NB4 (cell line): ENCODE data around the gene CD151.

Source experiments
- DNase-seq: peaks from one replicate; pipeline ENCODE4 v3.0.0; 2010; ENCODE audit warnings: low read depth
- H3K4me3 ChIP-seq: one replicate; pipeline ENCODE4 v1.5.1; 2011; ENCODE audit warnings: mild to moderate bottlenecking, low read depth, low read length, moderate library complexity
- CTCF ChIP-seq: IDR thresholded peaks from one replicate; pipeline ENCODE4 v1.5.1; 2012; ENCODE audit warnings: low read depth, low read length
- MAX ChIP-seq: IDR thresholded peaks from 2 replicates; pipeline ENCODE4 v1.6.1; 2011; ENCODE audit warnings: low read depth, low read length
- MYC ChIP-seq: IDR thresholded peaks from 2 replicates; pipeline ENCODE4 v1.6.1; 2011; ENCODE audit warnings: low read depth, low read length
- POLR2A ChIP-seq: IDR thresholded peaks from 2 replicates; pipeline ENCODE4 v1.6.1; 2011; ENCODE audit warnings: mild to moderate bottlenecking; ENCODE audit not compliant: insufficient read length; ENCODE audit errors: extremely low read depth

CD151 gene

GRCh38 chr11:827146-827896, 5.4 kb upstream of the CD151 start:
- TF ChIP-seq MAX (peak; percentile 73), CTCF (no peak), POLR2A (peak; percentile 30), MYC (peak; percentile 79)
- DNase-seq: peak; percentile 85
- H3K4me3 ChIP-seq: peak overlapping the region; percentile 63

GRCh38 chr11:827897-828192, 4.9 kb upstream of the CD151 start, which contains the start of gene CRACR2B:
TSS of gene CRACR2B (plus strand) at chr11:827919. CDS start at chr11:828608, 689 bp downstream.
- peak within 1 kb of the TSS; percentile 63 for H3K4me3 ChIP-seq
- no peak for TF ChIP-seq MAX
- TF ChIP-seq CTCF: no peak
- TF ChIP-seq POLR2A: no peak
- TF ChIP-seq MYC: no peak

GRCh38 chr11:828506-829175, 4.1 kb upstream of the CD151 start:
- H3K4me3 ChIP-seq: no peak overlapping the region
- DNase-seq: no peak
- TF ChIP-seq MAX: no peak
- no peak for TF ChIP-seq MYC
- TF ChIP-seq CTCF: no peak

More at GRCh38 chr11:827897-828192, 4.9 kb upstream of the CD151 start, which contains the start of gene CRACR2B:
- peak; percentile 79 for DNase-seq

- no peak for DNase-seq
- no peak for TF ChIP-seq POLR2A
- TF ChIP-seq MYC: no peak
- no peak for TF ChIP-seq MAX
- no peak for TF ChIP-seq CTCF
- H3K4me3 ChIP-seq: no peak overlapping the region
Observed at GRCh38 chr11:829176-829846, 3.4 kb upstream of the CD151 start.

- no peak overlapping the region for H3K4me3 ChIP-seq
- TF ChIP-seq POLR2A (no peak), MYC (no peak), CTCF (no peak), MAX (no peak)
- DNase-seq: no peak
Observed at GRCh38 chr11:829847-830294, 2.9 kb upstream of the CD151 start.
